GM18511 (cell line): Measurements from ENCODE around the gene ALAD.
"Not testable (repeated sequence)": the region's sequence is repeated elsewhere in the genome, so short reads cannot be mapped to it uniquely, and the experiment has no call there.

Experiments
- ATAC-seq: cut with Tn5 transposase; IDR thresholded peaks from one replicate; pipeline ENCODE4 v1.9.1; 2021; ENCODE audit warnings: mild to moderate bottlenecking, moderate library complexity; ENCODE audit not compliant: unreplicated experiment

Gene ALAD

DNA sequence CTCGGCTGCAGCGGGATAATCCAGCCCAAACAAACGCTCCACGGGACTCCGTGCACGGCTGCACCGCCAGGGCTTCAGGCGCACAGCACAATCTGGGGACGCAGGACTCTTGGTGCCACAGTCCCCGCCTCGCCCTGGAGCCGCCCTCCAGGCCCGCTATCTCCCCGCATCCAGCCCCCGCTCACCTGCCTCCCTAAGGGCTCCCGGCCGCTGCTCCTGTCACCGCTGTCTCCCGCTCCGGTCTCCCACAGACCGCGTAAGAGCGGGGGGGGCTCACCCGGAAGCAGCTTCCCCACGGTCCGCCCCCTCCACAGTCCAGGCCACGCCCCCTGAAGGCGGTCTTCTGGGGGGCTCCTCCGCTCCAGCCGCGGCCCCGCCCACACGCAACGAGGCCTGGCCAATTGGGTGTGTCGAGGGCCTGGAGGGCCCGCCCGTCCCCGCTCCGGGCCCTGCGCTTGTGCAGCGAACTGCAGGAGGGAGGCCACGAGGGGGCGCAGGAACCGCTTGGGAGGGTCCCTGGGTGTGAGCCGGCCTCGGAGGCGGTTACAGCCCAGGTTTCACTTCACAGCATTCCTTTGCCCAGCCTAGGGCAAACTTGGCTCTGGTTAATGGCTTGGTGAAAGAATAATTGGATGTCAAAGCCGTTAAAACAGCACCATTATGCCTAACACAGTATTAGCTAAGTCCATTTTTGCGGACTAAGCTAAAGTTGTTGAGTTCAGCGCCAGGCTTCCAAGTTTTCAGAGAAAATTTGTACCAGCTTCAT is at the start of gene ALAD:
Gene ALAD, minus strand, starts transcription at position 258 of the 766 bp plus-strand sequence. CDS start 7,725 bp downstream, outside the sequence.
- ATAC-seq, result peak; percentile 99

DNA sequence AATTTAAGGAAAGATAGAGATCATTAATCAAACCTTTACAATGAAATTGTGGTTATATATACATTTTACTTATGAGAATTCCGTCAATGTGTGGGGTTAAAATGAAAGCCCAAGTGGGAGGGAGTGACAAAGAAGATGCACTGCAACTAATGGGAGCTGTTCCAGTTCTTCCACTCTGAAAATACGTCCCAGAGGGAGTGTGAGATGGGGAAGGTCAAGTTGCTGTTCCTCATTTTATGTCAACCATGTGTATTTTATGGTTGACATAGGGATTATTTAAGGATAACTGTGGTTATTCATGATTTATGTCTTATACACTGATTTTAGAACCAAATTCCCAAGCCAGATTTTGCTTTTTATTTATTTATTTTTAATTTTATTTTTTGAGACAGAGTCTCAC is 48.3 kb upstream of the ALAD start:
- no peak for ATAC-seq

DNA sequence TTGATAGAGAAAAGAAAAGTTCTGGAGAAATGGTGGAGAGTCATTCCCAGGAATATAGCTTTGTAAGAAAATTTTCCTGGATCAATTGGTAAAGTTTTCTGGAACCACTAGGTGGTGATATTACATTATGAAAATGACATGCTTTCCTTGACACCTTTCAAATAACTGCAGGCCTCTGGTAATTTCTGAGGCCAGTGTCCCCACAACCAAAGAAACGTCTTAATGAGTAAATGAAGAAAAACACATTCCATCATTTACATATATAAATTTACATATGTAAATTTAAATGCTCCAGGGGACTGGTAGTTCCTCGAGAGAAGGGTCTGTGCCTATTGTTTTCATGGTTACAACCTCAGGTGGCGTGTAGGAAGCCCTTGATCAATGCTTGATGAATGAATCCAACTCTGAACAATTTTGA is 45.2 kb upstream of the ALAD start:
- peak; percentile 54 for ATAC-seq

DNA sequence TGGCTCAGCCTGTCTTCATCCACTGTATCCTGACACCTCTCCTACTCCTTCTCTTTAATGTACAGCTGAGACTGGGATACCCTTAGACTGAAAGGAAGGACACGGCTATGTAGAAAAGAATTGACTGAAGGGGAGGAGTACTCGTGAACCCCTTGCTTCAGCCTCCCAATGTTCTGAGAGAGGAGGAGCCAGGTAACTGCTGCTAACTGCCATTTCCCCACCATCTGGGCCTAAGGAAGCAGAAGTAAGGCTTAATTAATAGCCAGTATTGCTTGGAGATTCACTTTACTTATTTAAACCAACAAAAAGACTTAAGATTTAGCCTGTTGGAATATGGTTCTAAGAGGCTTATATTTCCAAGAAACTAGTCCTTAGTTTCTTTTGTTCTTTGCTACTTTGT is 43.7 kb upstream of the ALAD start:
- no peak for ATAC-seq

DNA sequence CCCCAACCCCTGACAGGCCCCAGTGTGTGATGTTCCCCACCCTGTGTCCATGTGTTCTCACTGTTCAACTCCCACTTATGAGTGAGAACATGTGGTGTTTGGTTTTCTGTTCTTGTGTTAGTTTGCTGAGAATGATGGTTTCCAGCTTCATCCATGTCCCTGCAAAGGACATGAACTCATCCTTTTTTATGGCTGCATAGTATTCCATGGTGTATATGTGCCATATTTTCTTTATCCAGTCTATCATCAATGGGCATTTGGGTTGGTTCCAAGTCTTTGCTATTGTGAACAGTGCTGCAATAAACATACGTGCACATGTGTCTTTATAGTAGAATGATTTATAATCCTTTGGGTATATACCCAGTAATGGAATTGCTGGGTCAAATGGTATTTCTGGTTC is 36.6 kb upstream of the ALAD start:
- not testable (repeated sequence) for ATAC-seq

DNA sequence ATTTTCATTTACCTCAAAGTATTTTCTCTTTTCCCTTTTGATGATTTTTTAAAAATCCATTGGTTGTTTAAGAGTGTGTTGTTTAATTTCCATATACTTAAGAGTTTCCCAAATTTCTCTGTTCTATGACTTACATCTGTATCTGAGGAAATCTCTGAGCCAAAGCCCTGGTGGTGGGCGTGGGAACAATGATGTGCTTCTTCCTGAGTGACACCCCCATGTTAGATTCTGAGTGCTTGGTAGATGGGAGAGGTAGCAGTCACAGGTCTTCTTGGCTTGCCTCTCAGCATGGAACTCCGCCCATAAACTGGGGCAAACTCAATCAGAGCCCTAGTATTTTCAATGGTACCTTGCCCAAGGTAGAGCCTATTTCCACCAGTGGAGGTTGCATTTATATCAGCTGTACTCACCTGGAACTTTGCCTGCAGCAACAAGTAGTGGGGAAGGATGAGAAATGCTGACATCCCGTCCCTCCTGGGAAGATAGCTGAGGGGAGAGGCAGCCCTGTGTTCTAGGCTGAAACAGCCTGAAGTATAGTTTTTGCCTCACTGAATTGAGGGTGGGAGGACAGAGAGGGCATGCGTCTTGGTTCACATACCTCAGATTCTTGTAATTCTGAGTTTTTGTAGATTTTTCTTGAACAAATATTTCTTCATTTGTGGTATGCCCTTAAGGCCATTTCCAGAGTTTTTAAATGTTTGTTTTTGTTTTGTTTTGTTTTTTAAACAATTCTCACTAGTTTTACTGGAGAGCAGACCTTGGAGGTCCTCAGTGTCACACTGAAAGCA is 35.8 kb upstream of the ALAD start:
- no peak for ATAC-seq

DNA sequence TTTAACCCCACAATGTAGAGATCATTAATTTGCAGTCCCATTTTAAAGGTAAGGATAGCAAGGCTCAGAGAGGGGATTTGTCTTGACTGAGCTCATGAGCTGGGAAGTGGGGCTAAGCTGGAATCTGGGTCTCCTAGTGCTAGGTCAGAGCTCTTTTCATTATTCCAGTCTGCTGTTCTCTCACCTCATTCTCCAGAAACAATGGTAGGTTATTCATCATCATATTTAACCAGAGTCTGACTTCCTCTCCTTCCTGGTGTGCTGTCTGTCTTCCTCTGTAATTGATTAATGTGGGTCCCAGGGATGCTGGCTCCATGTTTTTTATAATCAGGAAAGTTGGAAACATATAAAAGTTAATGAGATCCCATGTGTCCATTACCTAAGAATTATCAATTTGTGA is 30.1 kb upstream of the ALAD start:
- ATAC-seq, result no peak

DNA sequence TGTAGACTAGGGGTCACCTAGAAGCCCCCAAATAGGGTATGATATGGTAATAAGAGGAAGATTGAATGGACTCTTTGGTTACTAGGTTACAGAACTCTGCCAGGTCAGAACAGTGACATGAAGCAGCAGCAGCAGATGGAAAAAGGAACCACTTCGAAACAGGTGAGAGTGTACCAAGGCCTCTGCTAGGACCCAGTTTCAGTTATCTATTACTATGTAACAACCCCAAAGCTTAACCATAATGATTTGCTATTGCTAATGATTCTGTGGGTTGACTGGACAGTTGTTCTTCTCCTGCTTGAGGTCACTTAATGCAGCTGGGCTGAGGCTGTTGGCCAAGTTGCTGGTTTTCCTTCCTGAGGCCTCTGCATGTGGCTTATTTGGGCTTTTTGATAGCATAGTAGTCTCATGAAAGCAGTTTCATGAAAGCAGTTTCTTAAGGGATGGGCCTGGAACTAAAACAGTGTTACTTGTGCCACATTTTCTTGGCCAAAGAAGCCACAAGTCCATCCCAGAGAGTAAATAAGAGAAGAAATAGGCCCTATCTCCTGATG is 27.1 kb upstream of the ALAD start:
- ATAC-seq, result peak; percentile 57

DNA sequence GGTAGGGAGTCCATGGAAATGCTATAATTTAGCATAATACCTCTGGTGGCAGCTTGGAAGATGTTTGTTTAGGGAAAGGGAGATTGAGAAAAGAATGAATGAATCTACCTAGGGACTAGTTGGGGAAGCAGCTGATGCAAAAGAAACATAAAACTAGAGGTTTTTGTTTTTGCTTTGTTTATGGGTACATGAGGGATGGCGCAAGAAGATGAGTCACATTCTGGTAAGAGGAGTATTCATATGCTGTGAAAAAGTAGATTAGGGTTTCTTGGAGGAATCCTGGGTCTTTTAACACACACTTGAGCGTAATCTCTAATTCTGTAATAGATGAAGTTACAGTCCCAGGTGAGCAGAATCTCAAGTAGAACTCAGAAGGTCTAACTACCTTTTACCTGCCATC is 26.5 kb upstream of the ALAD start:
- ATAC-seq, result no peak

DNA sequence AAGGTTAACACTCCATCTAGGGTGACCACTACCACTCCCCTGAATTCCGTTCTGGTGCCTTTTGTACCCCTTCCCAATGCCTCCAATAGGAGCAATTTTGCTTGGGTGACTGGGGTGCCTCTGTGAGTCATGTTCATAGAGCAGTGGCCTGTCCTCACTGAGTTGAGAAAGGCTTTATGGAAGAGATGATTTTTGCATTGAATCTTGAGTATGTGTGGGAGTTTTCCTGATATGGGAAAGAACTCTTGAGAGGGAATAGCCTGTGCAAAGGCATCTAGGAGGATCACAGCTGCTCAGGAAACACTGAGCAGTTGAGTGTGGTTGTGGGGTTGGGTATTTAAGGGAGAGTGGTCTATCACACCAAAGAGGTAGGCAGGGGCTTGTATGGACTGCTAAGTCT is 25.6 kb upstream of the ALAD start:
- no peak for ATAC-seq

DNA sequence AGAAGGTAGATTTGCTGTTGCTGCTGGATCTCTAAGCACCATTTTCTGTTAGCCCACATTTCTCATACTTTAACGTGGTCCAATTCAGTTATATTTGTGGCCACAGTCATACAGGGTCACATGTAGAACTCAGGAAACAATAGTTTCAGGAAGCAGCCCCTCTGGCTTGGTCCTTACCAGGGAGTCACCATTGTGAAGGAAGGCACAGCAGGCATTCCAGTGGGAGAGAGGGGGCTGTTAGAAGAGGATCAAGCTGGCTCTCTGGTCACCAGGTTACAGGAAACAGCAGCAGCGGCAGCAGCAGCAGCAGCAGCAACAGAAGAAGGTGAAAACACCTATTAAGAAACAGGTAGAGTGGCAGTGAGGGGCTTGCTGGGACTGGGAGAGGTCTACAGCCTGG is 24.0 kb upstream of the ALAD start:
- no peak for ATAC-seq

DNA sequence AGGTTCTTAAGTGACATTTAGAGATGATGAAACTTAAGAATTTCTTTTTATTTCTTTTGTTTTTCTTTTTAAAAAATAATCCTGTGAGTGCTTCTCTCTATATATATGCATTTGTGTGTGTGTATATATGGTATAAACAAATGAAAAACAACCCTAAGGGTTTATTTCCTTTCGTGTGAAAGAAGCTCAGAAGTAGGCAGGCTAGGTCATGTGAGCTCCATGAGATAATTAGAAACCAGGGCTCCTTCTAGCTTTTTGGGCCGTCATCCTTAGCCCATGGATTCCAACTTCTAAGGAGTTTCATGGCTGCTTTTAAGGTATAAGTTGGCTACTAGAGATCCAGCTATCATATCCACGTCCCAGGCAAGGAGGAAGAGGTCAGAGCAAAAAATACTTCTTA is 20.6 kb upstream of the ALAD start:
- ATAC-seq, result no peak

DNA sequence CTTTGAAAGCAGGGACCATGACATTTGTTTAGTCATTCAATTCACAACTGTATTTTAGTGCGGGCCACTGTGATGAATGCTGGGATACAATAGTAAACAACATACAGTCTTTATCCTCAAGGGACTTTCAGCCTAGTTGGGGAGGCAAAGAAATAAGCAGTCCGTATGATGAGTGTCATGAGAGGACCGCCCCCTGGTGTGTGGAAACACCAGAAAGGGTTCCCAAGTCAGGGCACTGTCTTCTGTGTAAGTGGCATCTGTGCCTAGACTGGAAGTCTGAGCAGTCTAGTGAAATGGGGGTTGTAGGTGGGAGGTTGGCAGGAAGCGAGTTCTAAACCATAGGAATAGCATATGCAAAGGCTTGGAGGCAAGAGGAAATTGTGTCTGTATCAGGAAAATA is 16.3 kb upstream of the ALAD start:
- ATAC-seq, result no peak

DNA sequence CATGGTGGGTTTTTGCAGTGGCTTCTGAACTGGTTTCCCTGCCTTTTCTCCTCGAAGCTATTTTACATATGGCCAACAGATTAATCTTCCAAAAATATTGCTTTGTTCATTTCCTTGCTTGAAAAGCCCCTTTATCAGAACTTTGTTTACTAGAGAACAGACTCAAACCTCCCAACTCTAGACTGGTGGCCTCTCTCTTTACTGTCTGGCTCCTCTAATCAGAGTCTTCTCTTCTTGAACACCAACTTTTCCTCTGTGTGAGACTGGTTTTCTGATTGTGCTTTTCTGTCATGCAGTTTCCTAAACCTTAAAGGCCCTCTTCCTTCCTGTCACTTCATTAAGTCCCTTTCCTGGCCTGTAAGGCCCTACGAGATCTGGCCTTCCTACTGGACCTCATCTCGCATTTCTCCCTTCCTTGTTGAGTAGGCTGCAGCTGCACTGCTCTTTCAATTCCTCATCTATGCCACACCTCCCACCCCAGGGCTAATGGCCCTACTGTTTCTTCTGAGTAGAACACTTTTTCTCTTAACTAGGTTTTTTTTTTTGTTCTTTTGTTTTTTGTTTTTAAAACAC is 15.2 kb upstream of the ALAD start:
- peak; percentile 99 for ATAC-seq

DNA sequence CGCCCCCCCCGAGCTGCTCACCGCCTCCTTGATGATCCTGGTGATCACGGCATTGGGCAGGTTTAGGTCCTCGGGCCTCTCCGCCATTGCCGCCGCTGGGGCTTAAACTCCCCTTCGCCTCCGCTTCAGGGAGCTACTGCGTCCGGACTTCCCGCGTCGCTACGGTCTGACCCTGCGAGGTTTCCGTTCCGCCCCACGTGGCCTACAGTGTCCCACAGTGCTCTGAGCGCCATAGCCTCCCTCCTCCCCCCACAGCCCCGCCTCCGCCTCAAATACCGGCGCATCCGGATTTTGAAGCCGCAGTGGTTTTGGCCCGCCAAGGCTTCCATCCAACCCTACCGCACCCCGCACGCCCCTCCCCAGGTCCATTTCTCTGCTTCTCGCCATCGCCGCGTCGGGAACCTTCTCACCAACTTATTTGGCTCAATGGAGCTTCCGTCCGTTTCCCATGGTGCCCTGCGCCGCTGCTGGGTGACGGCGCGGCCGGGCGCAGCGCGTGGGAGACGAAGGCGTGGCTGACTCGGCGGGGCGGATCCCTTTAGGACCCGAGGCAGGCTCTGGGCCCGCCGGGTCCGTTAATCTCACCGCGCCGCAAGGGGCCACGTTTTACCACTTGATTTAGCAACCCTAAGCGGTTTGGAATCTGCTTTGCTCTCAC is 9.3 kb upstream of the ALAD start, which contains the start of the genes C9orf43 and POLE3:
Gene C9orf43, plus strand, starts transcription at position 541 of the 658 bp plus-strand sequence. CDS start 2,747 bp downstream, outside the sequence.
Gene POLE3, minus strand, starts transcription at position 469 of the 658 bp plus-strand sequence. Its CDS starts 382 bp downstream, at position 87.
- peak; percentile 94 for ATAC-seq

DNA sequence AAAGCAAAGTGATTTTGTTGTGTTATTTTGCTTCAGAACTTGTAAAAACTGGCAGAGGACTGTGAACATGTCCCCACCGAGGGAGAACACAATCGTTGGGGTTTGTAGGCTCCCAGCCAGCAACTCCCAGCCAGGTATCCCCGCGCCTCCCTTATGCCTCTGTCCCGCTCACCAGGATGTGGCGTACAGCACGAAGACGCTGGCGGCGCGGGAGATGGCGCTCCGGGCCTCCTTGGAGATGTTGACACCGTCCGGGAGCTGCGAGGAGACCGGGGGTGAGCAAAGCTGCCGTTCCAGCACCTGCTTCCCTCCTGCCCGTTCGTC is 8.8 kb upstream of the ALAD start:
- peak; percentile 7 for ATAC-seq

DNA sequence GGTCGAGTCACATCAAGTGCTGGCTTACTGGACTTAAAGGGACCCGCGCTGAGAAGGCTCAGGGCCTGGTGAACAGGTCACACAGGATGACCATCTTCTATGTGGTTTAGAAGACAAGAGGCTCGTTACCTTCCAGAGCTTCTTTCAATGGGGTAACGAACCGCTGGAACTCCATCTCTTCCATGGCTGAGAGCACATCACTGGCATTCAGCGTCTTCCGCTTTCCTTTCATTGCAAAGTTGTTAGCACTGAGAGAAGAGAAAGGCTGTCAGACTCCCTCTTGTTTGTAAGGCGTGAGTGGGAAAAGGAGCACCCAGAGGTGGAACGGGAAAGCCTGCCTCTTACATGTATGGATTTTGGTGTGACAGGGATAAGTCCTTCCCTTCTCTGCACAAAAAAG is 8.4 kb upstream of the ALAD start:
- no peak for ATAC-seq

DNA sequence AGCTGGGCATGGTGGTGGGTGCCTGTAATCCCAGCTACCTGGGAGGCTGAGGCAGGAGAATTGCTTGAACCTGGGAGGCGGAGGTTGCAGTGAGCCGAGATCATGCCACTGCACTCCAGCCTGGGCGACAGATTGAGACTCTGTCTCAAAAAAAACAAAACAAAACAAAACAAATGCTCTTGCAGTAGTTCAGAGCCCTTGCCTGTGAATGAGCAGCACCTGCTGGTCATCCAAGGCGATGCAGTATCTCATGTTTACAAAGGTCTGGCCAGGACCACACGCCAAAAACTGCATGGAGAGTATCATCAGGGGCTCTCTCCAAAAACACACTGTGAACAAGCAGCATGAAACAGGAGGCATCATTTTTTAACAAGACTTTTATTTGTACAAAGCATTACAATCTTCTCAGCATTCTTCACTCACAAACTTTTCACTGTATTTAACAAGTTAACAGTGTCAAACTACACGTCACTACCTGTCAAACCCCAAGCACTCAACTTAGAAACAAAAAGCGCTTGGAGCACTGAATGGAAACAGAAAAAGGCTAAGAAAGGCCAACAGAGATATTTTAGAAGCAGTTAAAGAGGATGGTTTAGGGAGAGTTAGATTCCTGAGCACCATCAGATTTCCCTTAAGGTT is 5.9 kb upstream of the ALAD start:
- peak; percentile 18 for ATAC-seq

DNA sequence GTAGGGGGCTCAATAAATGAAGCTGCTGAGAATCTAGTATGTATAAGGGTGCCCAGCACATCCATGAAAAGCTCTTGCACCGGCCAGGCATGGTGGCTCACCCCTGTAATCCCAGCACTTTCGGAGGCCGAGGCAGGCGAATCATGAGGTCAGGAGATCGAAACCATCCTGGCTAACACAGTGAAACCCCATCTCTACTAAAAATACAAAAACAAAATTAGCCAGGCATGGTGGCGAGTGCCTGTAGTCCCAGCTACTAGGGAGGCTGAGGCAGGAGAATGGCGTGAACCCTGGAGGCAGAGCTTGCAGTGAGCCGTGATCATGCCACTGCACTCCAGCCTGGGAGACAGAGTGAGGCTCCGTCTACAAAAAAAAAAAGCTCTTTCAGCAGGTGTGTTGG is 5.3 kb upstream of the ALAD start:
- not testable (repeated sequence) for ATAC-seq

DNA sequence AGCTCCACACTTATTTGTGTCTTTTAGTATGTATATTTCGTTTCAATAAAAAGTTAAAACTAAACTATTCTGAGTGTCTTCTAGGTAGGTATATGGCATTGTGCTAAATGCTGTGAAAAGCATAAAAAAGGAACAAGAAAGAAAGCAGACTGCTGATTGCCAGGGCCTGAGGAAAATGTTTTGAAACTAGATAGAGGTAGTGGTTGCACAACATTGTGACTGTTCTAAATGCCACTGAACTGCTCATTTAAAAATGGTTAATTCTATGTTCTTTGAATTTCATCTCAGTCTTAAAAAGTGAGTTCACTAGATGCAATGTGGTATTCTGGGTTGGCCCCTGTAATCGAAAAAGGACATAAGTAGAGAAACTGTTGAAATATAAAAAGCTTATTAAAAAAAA is 2.6 kb upstream of the ALAD start:
- no peak for ATAC-seq
